Measurements from ENCODE around the gene HIVEP3.

Gene HIVEP3

GRCh38 chr1:41484402-41485241, 434.1 kb downstream of the HIVEP3 start, which contains the start of gene EDN2:
Gene EDN2 (minus strand): TSS chr1:41484683. CDS start chr1:41484601, 82 bp downstream.
- peak within 1 kb of the TSS; percentile 64 for H3K27ac ChIP-seq (ENCODE audit: low read length)
- H3K9ac ChIP-seq (ENCODE audit: low read length in 2 of 2), result peak within 1 kb of the TSS in 1 of 2 donors; percentile 21
- no peaks in the 10 kb centered on the region for H3K9me3 ChIP-seq (ENCODE audit: control insufficient read depth in 2 of 2, low read length in 2 of 2)
- no peaks in the 10 kb centered on the region for H3K27me3 ChIP-seq (ENCODE audit: control insufficient read depth in 1 of 2, insufficient read depth in 2 of 2, low read length in 2 of 2)
- no peaks in the 10 kb centered on the region for H3K36me3 ChIP-seq (ENCODE audit: control insufficient read depth in 2 of 2, insufficient read depth in 2 of 2, low read length in 2 of 2)
- H3K4me1 ChIP-seq (ENCODE audit: control insufficient read depth, insufficient read depth, low read length), result peaks cover 67% of the 10 kb centered on the region
- peak within 1 kb of the TSS in 1 of 2 donors; percentile 22 for H3K4me3 ChIP-seq (ENCODE audit: low read length in 2 of 2)

- Histone ChIP-seq H3K9ac (ENCODE audit: low read length in 2 of 2) (no peak overlapping the region), H3K27ac (ENCODE audit: low read length) (no peak overlapping the region)
Measured at GRCh38 chr1:41483960-41484401, 434.7 kb downstream of the HIVEP3 start.

GRCh38 chr1:41483001-41483850, 435.5 kb downstream of the HIVEP3 start:
- Histone ChIP-seq H3K4me1 (ENCODE audit: control insufficient read depth, insufficient read depth, low read length) (peaks cover 77% of the 10 kb centered on the region), H3K9ac (ENCODE audit: low read length in 2 of 2) (no peak overlapping the region), H3K36me3 (ENCODE audit: control insufficient read depth in 2 of 2, insufficient read depth in 2 of 2, low read length in 2 of 2) (no peaks in the 10 kb centered on the region), H3K27me3 (ENCODE audit: control insufficient read depth in 1 of 2, insufficient read depth in 2 of 2, low read length in 2 of 2) (no peaks in the 10 kb centered on the region), H3K27ac (ENCODE audit: low read length) (peak overlapping the region; percentile 64), H3K4me3 (ENCODE audit: low read length in 2 of 2) (no peak overlapping the region), H3K9me3 (ENCODE audit: control insufficient read depth in 2 of 2, low read length in 2 of 2) (no peaks in the 10 kb centered on the region)

More at GRCh38 chr1:41483960-41484401, 434.7 kb downstream of the HIVEP3 start:
- no peaks in the 10 kb centered on the region for H3K9me3 ChIP-seq (ENCODE audit: control insufficient read depth in 2 of 2, low read length in 2 of 2)
- H3K4me3 ChIP-seq (ENCODE audit: low read length in 2 of 2), result no peak overlapping the region
- peaks cover 73% of the 10 kb centered on the region for H3K4me1 ChIP-seq (ENCODE audit: control insufficient read depth, insufficient read depth, low read length)
- no peaks in the 10 kb centered on the region for H3K27me3 ChIP-seq (ENCODE audit: control insufficient read depth in 1 of 2, insufficient read depth in 2 of 2, low read length in 2 of 2)
- no peaks in the 10 kb centered on the region for H3K36me3 ChIP-seq (ENCODE audit: control insufficient read depth in 2 of 2, insufficient read depth in 2 of 2, low read length in 2 of 2)

- no peaks in the 10 kb centered on the region for H3K9me3 ChIP-seq (ENCODE audit: control insufficient read depth in 2 of 2, low read length in 2 of 2)
- peak overlapping the region; percentile 64 for H3K27ac ChIP-seq (ENCODE audit: low read length)
- no peak overlapping the region for H3K9ac ChIP-seq (ENCODE audit: low read length in 2 of 2)
- H3K4me3 ChIP-seq (ENCODE audit: low read length in 2 of 2), result no peak overlapping the region
- H3K36me3 ChIP-seq (ENCODE audit: control insufficient read depth in 2 of 2, insufficient read depth in 2 of 2, low read length in 2 of 2), result no peaks in the 10 kb centered on the region
- peaks cover 71% of the 10 kb centered on the region for H3K4me1 ChIP-seq (ENCODE audit: control insufficient read depth, insufficient read depth, low read length)
- no peaks in the 10 kb centered on the region for H3K27me3 ChIP-seq (ENCODE audit: control insufficient read depth in 1 of 2, insufficient read depth in 2 of 2, low read length in 2 of 2)
Measured at GRCh38 chr1:41482001-41482765, 436.5 kb downstream of the HIVEP3 start.

GRCh38 chr1:41481109-41481775, 437.5 kb downstream of the HIVEP3 start:
- Histone ChIP-seq H3K4me3 (ENCODE audit: low read length in 2 of 2) (no peak overlapping the region), H3K9ac (ENCODE audit: low read length in 2 of 2) (no peak overlapping the region), H3K27ac (ENCODE audit: low read length) (no peak overlapping the region), H3K4me1 (ENCODE audit: control insufficient read depth, insufficient read depth, low read length) (peaks cover 66% of the 10 kb centered on the region), H3K9me3 (ENCODE audit: control insufficient read depth in 2 of 2, low read length in 2 of 2) (no peaks in the 10 kb centered on the region), H3K36me3 (ENCODE audit: control insufficient read depth in 2 of 2, insufficient read depth in 2 of 2, low read length in 2 of 2) (no peaks in the 10 kb centered on the region), H3K27me3 (ENCODE audit: control insufficient read depth in 1 of 2, insufficient read depth in 2 of 2, low read length in 2 of 2) (no peaks in the 10 kb centered on the region)

- H3K4me1 ChIP-seq (ENCODE audit: control insufficient read depth, insufficient read depth, low read length), result peaks cover 62% of the 10 kb centered on the region
- H3K36me3 ChIP-seq (ENCODE audit: control insufficient read depth in 2 of 2, insufficient read depth in 2 of 2, low read length in 2 of 2), result no peaks in the 10 kb centered on the region
- no peaks in the 10 kb centered on the region for H3K9me3 ChIP-seq (ENCODE audit: control insufficient read depth in 2 of 2, low read length in 2 of 2)
- H3K9ac ChIP-seq (ENCODE audit: low read length in 2 of 2), result no peak overlapping the region
- no peaks in the 10 kb centered on the region for H3K27me3 ChIP-seq (ENCODE audit: control insufficient read depth in 1 of 2, insufficient read depth in 2 of 2, low read length in 2 of 2)
- H3K27ac ChIP-seq (ENCODE audit: low read length), result no peak overlapping the region
- H3K4me3 ChIP-seq (ENCODE audit: low read length in 2 of 2), result no peak overlapping the region
Measured at GRCh38 chr1:41480204-41481108, 438.3 kb downstream of the HIVEP3 start.

- H3K36me3 ChIP-seq (ENCODE audit: control insufficient read depth in 2 of 2, insufficient read depth in 2 of 2, low read length in 2 of 2), result no peaks in the 10 kb centered on the region
- H3K4me3 ChIP-seq (ENCODE audit: low read length in 2 of 2), result no peak overlapping the region
- no peaks in the 10 kb centered on the region for H3K27me3 ChIP-seq (ENCODE audit: control insufficient read depth in 1 of 2, insufficient read depth in 2 of 2, low read length in 2 of 2)
- no peaks in the 10 kb centered on the region for H3K9me3 ChIP-seq (ENCODE audit: control insufficient read depth in 2 of 2, low read length in 2 of 2)
- H3K9ac ChIP-seq (ENCODE audit: low read length in 2 of 2), result no peak overlapping the region
- H3K4me1 ChIP-seq (ENCODE audit: control insufficient read depth, insufficient read depth, low read length), result peaks cover 62% of the 10 kb centered on the region
- no peak overlapping the region for H3K27ac ChIP-seq (ENCODE audit: low read length)
Measured at GRCh38 chr1:41479808-41480160, 438.9 kb downstream of the HIVEP3 start.

- Histone ChIP-seq H3K9ac (ENCODE audit: low read length in 2 of 2) (no peak overlapping the region), H3K36me3 (ENCODE audit: control insufficient read depth in 2 of 2, insufficient read depth in 2 of 2, low read length in 2 of 2) (no peaks in the 10 kb centered on the region), H3K4me3 (ENCODE audit: low read length in 2 of 2) (no peak overlapping the region), H3K9me3 (ENCODE audit: control insufficient read depth in 2 of 2, low read length in 2 of 2) (no peaks in the 10 kb centered on the region), H3K4me1 (ENCODE audit: control insufficient read depth, insufficient read depth, low read length) (peaks cover 62% of the 10 kb centered on the region), H3K27me3 (ENCODE audit: control insufficient read depth in 1 of 2, insufficient read depth in 2 of 2, low read length in 2 of 2) (no peaks in the 10 kb centered on the region), H3K27ac (ENCODE audit: low read length) (peak overlapping the region; percentile 6)
Measured at GRCh38 chr1:41479000-41479807, 439.5 kb downstream of the HIVEP3 start.

Data from stomach smooth muscle (tissue), 2 donors.